Measurements from ENCODE around the gene AMIGO3. TPM values are rescaled to one million over a fixed set of nuclear protein-coding genes. Genes with fewer than 3 reads are reported as not detected.

Gene AMIGO3
- total RNA-seq, 1 donor from 2014 or later: not detected

- Histone ChIP-seq H3K27me3 (peaks cover under 1% of the 10 kb centered on the region), H3K36me3 (no peaks in the 10 kb centered on the region), H3K4me1 (peaks cover 7% of the 10 kb centered on the region), H2AFZ (replicated peaks) (peak within 1 kb of the TSS; percentile 47), H3K79me2 (ENCODE audit: low read depth) (peaks cover 12% of the 10 kb centered on the region), H3K27ac (peak within 1 kb of the TSS; percentile 84), H3K4me3 (peak within 1 kb of the TSS; percentile 80), H3K9me3 (ENCODE audit: low read depth) (no peaks in the 10 kb centered on the region), H3F3A (ENCODE audit: low read depth) (peaks cover 45% of the 10 kb centered on the region), H3K4me2 (peak within 1 kb of the TSS; percentile 87), H4K20me1 (ENCODE audit: low read depth) (no peaks in the 10 kb centered on the region), H3K9ac (peak within 1 kb of the TSS; percentile 92)
- Mint-ChIP-seq H3K4me1 (peaks cover 21% of the 10 kb centered on the region), H3K4me3 (peak within 1 kb of the TSS; percentile 94), H3K27me3 (ENCODE audit: insufficient read depth, low read depth) (peaks cover 9% of the 10 kb centered on the region), H3K36me3 (peaks cover 10% of the 10 kb centered on the region), H3K27ac (peak within 1 kb of the TSS; percentile 97), H3K9me3 (no peaks in the 10 kb centered on the region)
- DNase-seq (ENCODE audit: low spot score): peak; percentile 99
- no peak for TF ChIP-seq EZH2 (IDR thresholded peaks at IDR 0.05)
- peak; percentile 10 for TF ChIP-seq CTCF (IDR thresholded peaks at IDR 0.05)
- no peak for TF ChIP-seq EZH2phosphoT487 (IDR thresholded peaks at IDR 0.05)
These were observed 4.4 kb upstream of the AMIGO3 start, which contains the start of gene GMPPB for GRCh38 chr3:49723628-49724551. TSS of gene GMPPB (minus strand) at chr3:49723951. CDS start at chr3:49723726, 225 bp downstream.

GRCh38 chr3:49723296-49723627 lies 3.8 kb upstream of the AMIGO3 start:
- H3K9ac ChIP-seq: peak overlapping the region; percentile 92
- H4K20me1 ChIP-seq (ENCODE audit: low read depth): no peaks in the 10 kb centered on the region
- H3K4me3 ChIP-seq: peak overlapping the region; percentile 80
- H3K4me1 Mint-ChIP-seq: peaks cover 25% of the 10 kb centered on the region
- TF ChIP-seq EZH2phosphoT487 (IDR thresholded peaks at IDR 0.05): no peak
- no peak for TF ChIP-seq CTCF (IDR thresholded peaks at IDR 0.05)
- no peak for TF ChIP-seq EZH2 (IDR thresholded peaks at IDR 0.05)
- H3K4me2 ChIP-seq: peak overlapping the region; percentile 81
- no peaks in the 10 kb centered on the region for H3K9me3 ChIP-seq (ENCODE audit: low read depth)
- H3K36me3 Mint-ChIP-seq: peaks cover 13% of the 10 kb centered on the region
- peak; percentile 58 for DNase-seq (ENCODE audit: low spot score)
- peaks cover 8% of the 10 kb centered on the region for H3K4me1 ChIP-seq
- H3F3A ChIP-seq (ENCODE audit: low read depth): peaks cover 50% of the 10 kb centered on the region
- H3K27ac Mint-ChIP-seq: peak overlapping the region; percentile 87
- H3K27me3 ChIP-seq: peaks cover 6% of the 10 kb centered on the region
- no peaks in the 10 kb centered on the region for H3K9me3 Mint-ChIP-seq
- H2AFZ ChIP-seq (replicated peaks): no peak overlapping the region
- H3K79me2 ChIP-seq (ENCODE audit: low read depth): peaks cover 12% of the 10 kb centered on the region
- peaks cover 9% of the 10 kb centered on the region for H3K27me3 Mint-ChIP-seq (ENCODE audit: insufficient read depth, low read depth)
- peak overlapping the region; percentile 64 for H3K27ac ChIP-seq
- no peaks in the 10 kb centered on the region for H3K36me3 ChIP-seq
- peak overlapping the region; percentile 94 for H3K4me3 Mint-ChIP-seq

GRCh38 chr3:49722896-49723295 lies 3.4 kb upstream of the AMIGO3 start:
- Mint-ChIP-seq H3K36me3 (peaks cover 11% of the 10 kb centered on the region), H3K4me3 (peak overlapping the region; percentile 94), H3K27ac (peak overlapping the region; percentile 57), H3K27me3 (ENCODE audit: insufficient read depth, low read depth) (peaks cover 9% of the 10 kb centered on the region), H3K9me3 (no peaks in the 10 kb centered on the region), H3K4me1 (peaks cover 25% of the 10 kb centered on the region)
- no peak for DNase-seq (ENCODE audit: low spot score)
- Histone ChIP-seq H3K27ac (no peak overlapping the region), H3K36me3 (no peaks in the 10 kb centered on the region), H3K9ac (peak overlapping the region; percentile 92), H3K4me2 (peak overlapping the region; percentile 81), H2AFZ (replicated peaks) (no peak overlapping the region), H3K79me2 (ENCODE audit: low read depth) (peaks cover 12% of the 10 kb centered on the region), H4K20me1 (ENCODE audit: low read depth) (no peaks in the 10 kb centered on the region), H3K27me3 (peaks cover 8% of the 10 kb centered on the region), H3K4me1 (peaks cover 8% of the 10 kb centered on the region), H3K4me3 (peak overlapping the region; percentile 80), H3K9me3 (ENCODE audit: low read depth) (no peaks in the 10 kb centered on the region), H3F3A (ENCODE audit: low read depth) (peaks cover 50% of the 10 kb centered on the region)
- TF ChIP-seq EZH2phosphoT487 (IDR thresholded peaks at IDR 0.05) (no peak), CTCF (IDR thresholded peaks at IDR 0.05) (no peak), EZH2 (IDR thresholded peaks at IDR 0.05) (no peak)

Measured in neural progenitor cell (in vitro differentiated cells).